Muscle of back (tissue), 11 donors: ENCODE data around the gene GPR137. TPM values are rescaled to one million over a fixed set of nuclear protein-coding genes. Genes with fewer than 3 reads are reported as not detected.

Experiments used
- DNase-seq, 3 donors: peaks; one replicate each; pipeline versions ENCODE4 v3.0.0 to v3.0.0-alpha.2; 2013
- polyA plus RNA-seq, 10 donors: library from polyadenylated mRNA; unstranded; fragments of 120-200 nt; gene quantifications; one replicate each; pipeline ENCODE4 v1.2.1, GENCODE V29; 2013; ENCODE audit not compliant: insufficient read length in 10 of 10

Gene GPR137
- polyA plus RNA-seq, 10 donors: 14.3 to 23.3 (median 18.2) TPM

DNA sequence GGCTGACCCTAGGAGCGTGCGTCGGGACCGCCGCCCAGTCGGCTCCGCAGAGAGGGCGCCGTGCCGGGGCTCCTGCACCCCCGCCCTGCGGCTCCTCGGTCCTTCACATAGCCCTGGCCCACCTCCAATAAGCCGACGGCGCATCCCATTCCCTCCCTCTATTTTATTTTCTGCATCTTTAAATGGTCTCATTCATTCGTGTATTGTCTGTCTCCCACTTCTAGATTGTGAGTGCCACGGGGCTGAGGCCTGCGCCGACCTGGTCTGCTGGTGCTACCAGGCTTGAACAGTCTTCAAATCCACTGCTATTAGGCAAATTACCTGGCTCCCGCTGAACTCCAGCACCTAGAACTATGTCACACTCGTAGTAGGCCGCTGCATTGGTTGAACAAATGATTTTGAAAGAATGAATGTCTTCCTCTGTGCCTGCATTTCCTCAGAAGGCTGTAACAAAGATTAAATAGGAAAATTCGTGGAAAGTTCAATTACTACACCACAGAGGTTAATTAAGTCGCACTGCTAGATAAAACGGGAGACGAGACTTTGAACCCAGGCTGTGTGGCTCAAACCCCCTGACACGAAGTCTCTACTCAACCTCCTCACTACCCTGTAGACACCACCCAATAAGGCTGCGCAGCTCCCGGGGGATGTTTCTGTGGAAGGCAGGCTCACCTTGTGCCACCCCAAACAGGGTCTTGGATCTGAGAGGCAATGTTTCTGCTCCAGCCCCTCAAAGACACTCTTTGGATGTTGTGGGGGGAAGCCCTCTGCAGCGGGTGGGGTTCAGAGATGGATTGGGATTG, 37.7 kb upstream of the GPR137 start:
- DNase-seq: no peak

DNA sequence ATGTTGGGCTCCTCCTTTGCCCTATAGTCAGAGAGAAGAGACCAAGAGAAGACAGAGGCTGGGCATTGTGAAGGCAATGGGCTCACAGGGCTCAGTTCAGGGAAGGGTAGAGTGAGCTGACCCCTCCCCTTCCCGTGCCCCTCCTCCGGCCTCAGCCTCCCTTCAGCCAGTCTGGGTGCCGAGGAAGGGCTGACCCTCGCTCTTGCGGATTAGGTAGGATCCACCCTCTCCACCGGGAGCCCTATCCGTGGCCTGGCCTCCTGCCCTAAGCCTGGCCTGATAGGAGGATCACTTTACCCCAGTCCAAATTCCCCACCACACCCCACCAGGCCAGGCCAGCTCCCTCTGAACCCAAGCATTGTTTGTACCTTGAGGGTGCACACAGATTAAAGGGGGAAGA, 37.1 kb upstream of the GPR137 start:
- DNase-seq: no peak

DNA sequence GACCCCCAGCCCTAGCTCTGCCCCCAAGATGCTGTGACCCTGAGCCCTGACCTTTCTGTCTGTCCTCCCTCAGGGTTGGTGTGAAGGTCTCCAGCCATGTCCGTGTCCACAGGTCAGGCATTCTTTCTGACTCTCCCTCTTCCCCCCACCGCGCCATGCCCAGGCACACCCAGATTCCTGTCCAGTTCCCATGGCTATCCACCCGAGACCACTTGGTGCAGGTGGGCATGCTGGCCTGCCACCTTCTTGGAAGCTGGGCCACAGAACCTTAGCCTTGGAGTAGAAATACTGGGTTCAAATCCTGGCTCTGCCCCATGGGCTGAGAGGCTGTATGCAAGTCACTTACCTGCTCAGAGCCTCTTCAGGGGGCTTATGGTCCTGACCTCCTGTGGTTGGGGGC, 36.6 kb upstream of the GPR137 start:
- DNase-seq: no peak

DNA sequence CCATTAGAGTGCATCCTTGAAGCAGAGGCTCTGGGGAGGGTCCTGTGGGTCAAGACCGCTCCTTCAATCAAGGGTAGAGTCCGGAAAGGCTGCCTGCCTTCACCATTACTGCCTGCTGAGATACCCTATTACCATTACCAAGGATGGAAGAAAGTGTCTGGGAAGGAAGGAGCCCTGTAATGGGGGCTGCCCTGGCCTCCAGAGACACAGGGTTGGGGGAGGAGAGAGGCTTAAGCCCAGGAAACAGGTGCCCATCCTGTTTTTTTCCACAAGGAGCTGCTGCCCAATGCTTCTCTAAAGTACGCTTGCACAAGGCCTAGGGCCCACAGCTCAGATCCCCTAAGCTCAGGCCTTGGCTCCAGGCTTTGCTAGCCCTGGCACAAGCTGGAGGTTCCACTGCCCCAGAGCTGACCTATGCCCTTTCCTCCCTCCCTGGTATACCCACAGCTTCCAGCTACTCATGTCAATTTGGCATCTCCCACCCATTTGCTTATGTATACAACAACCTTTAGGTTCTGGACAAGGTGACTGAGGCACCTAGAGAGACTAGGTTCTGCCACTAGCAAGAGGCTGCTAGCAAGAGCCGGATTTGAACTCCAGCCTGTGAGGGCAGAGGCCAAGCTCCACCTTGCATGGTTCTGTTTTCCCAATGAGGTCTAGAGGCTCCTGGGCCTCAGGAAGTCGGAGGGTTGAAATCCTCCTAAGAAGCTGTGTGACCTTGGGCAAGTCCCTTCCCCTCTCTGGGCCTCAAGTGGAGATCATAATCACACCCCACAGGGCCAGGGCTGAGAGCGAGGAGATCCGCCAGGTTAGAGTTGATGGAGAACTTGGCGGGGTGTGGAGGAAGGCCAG, 35.9 kb upstream of the GPR137 start:
- no peak for DNase-seq

DNA sequence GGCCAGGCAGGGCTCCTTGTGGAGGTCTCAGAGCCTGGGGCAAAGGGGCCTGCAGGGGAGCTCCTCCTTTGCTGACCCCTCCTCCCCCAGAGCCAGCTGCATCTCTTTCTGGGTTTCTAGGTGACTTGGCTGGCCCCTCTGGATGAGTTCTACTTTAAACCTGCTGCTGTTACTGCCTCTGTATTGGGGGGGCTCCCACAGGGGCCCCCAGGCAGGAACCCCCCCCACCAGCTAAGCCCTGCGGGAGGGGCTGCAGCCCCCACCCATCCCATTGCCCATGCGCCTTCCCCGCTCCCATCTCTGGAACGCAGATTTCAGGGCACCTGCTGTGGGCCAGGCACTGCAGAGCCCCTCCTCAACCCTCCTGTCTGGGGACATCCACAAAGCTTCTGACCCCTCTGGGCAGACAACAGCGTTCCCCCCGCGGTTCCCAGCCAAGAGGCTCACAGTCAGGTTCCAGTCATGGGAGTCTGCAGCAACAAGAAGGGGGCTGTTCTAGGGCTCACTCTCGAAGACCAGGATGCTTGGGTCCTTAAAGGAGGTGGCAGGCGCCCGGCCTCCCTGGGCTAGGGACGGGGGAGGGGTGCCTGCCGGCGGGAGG, 35.1 kb upstream of the GPR137 start:
- DNase-seq: no peak

DNA sequence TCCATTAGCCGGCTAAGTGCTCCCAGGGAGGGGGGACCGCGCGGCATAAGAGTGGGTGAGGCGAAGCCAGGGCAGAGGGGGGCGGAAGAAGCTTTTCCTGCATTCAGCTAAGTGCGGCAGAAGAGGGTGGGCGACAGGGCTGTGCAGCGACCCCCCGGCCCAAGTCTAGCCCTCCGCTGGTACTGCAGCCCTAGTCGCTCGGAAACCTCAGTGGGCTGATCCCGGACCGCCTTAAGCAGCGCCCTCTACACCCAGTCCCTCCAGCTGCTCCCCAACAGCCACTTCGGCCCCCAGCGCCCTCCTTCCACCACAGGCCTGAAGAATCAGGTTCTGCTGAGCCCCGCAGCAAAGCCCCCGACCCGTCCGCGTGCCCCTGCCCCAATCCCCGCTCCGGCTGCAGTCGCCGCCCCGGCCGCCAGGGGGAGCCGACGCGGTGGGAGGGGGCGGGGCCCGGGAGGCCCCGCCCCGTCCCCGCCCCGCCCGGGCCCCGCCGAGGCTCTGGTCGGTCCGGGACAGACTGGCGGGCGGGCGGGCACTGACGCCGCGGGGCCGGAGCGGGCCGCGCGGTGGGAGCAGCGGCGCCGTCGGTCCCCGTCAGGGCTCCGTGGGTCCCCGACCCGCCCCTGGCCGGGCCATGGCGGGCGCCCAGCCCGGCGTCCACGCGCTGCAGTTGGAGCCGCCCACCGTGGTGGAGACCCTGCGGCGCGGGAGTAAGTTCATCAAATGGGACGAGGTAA, 34.5 kb upstream of the GPR137 start, which contains the start of gene PLCB3:
Gene PLCB3, plus strand, starts transcription at position 515 of the 737 bp plus-strand sequence. Its CDS starts 120 bp downstream, at position 635.
- DNase-seq: peak in 1 of 3 donors; percentile 65

DNA sequence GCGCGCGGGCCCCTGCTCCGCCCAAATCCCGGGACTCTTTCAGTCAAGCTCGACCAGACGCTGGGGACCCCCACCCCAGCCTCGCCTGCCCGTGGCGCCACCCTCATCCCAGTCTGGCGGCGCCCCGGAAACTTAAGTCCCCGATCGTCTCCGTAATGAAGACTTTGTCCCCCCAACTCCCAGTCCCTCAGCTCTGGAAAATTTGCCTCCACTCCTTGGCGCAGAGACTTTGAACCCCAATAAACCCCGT, 34.0 kb upstream of the GPR137 start:
- no peak for DNase-seq

DNA sequence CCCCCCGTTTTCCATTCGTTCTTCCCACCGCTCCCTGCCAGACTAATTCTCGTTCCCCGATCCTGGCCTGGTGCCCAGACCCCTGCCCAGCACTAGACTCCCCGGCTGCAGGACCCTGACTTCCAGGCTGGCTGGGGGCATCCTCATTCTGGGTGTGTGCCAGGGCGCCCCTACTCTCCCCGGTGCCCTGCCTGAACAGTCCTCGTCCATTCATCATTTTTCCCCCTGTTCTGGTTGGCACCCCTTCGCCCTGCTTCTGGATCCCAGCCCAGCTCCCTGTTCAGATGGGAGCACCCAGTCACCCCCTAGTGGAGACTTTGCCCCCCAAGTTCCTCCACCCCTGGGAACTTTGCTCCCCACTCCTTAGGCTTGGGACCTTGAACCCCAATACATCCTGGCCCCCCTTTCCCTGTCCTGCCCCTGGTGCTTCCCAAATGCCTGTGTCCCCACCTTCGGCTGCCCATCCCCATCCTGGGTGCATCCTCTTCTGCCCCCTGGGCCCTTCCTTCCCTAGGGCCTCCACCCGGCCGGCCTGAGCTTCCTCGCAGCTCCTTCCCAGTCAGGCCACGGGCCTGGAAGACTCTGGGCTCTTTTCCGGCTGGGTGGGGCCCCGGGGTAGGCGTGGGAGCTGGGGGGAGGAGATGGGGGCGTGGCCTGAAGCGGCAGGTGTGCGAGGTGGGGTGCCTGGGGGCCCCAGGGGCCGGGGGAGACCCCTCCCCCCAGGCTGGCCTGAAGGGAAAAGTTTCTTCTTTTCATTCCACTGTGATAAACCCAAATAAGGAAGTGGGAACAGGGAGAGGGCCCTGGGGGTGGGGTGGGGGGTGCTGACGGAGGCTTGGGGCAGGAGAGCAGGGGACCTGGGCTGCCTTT, 33.4 kb upstream of the GPR137 start:
- DNase-seq: no peak

DNA sequence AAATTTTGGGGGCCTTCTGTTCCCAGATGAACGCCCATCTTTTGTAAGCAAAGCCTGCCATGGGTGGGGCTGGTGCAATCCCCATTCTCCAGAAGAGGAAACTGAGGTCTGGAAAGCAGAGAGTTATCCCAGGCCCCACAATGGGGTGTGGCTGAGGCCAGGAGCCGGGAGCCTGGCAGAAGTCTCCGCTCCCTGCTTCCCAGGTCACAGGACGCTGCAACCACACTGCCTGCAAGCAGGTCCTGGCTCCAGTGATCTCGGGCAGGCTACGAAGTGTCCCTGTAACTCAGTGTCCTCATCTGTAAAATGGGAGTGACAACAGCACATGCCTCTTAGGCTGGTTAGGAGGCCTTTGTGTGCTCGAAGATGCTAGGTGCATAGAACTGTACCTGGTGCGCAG, 32.6 kb upstream of the GPR137 start:
- no peak for DNase-seq

DNA sequence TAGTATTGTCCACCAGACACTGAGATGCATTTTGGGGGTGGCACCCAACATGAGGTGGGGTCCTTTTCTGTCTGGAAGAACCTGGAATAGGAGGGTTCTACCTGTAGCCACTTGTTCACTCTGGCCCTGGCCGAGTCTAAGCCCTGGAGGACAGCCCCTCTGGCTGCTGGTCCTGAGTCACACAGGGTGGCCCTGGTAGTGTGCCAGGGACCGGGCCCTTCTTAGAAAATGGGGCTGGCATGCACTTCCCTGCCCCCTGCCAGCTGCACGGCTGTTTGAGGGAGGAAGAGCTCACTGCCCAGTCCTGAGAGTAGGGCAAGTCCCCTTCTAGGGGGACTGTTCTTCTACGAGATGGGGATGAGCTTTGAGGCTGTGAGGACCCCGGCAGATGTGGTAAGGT, 32.2 kb upstream of the GPR137 start:
- DNase-seq: no peak

DNA sequence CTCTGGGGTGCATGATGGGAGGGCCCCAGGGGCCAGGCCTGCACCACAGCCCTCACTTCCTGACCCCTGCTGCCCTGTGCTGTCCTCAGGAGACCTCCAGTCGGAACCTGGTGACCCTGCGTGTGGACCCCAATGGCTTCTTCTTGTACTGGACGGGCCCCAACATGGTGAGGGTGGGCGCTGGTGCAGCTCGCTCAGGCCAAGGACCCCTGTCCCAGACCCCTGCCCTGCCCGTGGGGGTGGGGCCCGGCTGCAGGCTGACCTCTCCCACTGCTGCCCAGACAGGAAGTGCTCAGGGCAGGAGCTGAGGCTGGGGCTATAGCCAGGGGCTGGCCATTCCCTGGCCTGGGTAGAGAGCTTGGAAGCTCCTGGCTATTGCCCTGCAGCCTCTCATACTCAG, 31.3 kb upstream of the GPR137 start:
- no peak for DNase-seq

DNA sequence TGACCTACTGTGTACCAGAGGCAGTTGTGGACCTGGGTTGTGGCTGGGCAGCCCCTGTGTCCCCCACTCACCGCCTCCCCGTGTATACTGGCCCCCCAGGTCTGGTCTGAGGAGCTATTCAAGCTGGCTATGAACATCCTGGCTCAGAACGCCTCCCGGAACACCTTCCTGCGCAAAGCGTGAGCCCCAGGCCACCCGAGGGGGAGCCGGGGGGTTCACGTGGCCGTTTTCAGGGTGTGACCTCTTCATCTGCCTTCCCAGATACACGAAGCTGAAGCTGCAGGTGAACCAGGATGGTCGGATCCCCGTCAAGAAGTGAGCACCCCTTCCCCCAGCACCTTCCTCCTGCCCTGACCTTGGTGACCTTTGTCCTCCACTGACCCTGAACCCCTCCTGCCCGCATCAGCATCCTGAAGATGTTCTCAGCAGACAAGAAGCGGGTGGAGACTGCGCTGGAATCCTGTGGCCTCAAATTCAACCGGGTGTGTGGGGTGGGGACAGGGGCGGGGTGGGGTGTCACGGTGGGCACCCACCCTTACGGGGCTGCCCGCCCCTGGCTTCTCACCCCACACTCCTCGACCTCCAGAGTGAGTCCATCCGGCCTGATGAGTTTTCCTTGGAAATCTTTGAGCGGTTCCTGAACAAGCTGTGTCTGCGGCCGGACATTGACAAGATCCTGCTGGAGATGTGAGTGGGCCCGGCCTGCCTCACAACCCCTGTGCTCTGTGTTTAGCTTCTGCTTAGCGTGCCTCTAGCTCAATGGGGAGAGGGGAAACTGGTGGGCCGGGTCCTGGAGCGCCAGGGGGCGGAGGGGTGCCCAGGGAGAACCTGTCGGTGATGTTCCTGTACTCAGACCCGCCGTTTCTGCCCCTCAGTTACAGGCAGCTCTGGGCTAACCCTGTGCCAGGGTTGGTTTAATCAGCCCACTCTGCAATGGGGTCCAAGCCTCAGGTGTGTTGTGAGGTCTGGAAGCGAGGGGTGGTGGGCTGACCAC, 30.2 kb upstream of the GPR137 start:
- no peak for DNase-seq

DNA sequence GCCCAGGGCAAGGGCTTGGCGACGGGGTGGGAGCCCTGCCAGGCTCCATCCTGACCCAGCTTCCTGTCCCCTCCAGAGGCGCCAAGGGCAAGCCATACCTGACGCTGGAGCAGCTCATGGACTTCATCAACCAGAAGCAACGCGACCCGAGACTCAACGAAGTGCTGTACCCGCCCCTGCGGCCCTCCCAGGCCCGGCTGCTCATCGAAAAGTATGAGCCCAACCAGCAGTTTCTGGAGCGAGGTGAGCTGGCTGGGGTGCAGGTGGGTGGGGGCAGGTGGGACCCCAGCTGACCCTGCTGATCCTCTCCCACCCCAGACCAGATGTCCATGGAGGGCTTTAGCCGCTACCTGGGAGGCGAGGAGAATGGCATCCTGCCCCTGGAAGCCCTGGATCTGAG, 29.3 kb upstream of the GPR137 start:
- no peak for DNase-seq

DNA sequence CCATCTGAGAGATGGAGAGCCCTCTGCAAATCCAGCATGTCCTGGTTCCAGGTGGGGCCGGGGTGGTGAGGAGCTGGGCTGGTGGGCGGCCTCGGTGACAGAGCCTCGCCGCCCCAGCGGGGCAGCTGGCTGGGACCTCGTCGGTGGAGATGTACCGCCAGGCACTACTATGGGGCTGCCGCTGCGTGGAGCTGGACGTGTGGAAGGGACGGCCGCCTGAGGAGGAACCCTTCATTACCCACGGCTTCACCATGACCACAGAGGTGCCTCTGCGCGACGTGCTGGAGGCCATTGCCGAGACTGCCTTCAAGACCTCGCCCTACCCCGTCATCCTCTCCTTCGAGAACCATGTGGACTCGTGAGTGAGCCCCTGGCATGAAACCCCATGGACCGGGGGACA, 27.3 kb upstream of the GPR137 start:
- no peak for DNase-seq

DNA sequence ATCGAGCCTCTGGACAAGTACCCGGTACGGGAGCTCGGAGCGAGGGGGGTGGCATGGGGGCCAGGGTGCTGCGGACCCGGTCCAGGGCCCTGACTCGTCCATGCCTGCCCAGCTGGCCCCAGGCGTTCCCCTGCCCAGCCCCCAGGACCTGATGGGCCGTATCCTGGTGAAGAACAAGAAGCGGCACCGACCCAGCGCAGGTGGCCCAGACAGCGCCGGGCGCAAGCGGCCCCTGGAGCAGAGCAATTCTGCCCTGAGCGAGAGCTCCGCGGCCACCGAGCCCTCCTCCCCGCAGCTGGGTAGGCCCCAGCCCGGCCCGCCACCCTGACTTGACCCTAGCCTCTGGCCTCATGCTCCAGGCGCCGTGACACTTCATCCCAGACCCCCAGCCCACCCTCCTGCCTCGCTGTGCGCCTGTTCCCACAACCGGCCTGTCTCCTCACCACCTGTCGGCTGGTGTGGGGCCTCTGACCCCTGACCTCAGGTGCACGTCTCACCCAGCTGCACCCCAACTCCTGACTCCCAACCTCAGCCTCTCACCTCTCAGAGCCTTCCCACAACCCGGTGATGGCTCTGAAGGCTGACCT, 26.6 kb upstream of the GPR137 start:
- DNase-seq: no peak

DNA sequence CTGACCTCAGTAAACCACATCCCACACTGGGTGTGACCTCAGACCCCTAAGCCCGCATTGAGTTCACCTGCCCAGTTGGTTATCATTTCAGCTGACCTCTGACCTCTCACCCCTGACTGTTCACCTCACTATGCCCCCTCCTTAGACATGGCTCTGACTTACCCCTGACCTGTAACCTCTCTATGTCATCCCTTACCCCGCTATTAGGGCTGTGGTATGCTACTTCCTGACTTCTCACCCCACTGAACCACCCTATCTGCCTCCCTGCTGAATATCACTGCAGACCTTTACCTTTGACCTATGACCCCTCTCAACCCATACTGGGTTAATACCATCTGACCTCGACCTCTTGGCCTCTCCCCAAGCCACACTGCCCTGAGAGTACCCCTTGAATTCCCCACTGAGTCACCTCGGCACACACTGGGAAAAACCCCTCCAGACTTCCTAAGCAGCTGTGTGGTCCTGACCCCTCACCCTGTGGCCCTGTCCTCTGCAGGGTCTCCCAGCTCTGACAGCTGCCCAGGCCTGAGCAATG, 26.0 kb upstream of the GPR137 start:
- DNase-seq: no peak

DNA sequence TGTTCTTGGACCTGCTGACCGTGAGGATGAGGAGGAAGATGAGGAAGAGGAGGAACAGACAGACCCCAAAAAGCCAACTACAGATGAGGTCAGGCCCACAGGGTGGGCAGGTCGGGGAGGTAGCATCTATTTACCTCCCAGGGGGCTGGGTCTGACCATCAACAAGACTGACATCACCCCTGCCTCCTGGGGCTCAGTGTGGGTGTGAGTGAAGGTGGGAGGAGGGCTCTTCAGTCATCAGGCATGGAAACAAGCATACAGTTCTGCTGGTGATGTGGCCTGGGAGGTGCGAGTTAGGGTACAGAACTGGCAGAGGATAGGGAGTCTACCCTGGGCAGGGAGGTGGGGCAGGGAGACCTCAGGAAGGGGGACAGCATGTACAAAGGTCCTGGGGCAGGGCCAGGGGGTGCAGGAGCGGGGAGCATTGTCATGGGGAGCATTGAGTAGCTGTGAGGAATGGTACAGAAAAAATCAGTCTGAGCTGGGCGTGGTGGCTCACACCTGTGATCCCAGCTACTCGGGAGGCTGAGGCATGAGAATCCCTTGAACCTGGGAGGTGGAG, 25.4 kb upstream of the GPR137 start:
- no peak for DNase-seq

DNA sequence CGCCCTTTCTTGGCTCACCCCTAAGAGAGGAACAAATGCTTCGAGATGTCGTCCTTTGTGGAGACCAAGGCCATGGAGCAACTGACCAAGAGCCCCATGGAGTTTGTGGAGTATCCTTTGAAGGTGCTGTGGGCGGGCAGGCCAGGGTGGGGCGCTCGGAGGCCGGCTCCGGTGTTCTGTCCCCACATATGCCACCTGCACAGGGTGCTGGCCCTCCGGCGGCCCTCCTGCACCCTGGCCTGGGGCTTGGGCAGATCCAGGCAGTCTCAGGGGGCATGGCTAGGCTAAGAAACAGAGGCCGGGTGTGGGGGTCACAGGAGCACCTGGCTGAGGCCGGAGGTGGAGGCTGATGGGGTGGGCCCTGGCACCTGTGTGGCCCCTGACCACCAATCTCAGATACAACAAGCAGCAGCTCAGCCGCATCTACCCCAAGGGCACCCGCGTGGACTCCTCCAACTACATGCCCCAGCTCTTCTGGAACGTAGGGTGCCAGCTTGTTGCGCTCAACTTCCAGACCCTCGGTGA, 24.0 kb upstream of the GPR137 start:
- DNase-seq: no peak
